Activated T-helper 9 cell treated with anti-CD3 and anti-CD28 coated beads, Interleukin-2, amount 50 U/mL, for 16 hours (primary cell): ENCODE data around the gene UCN.
"Not testable (repeated sequence)": the region's sequence is repeated elsewhere in the genome, so short reads cannot be mapped to it uniquely, and the experiment has no call there.

ENCODE experiments used
- DNase-seq: peaks from one replicate; pipeline ENCODE4 v3.0.0-alpha.2; 2020; ENCODE audit warnings: low read depth

UCN gene

DNA sequence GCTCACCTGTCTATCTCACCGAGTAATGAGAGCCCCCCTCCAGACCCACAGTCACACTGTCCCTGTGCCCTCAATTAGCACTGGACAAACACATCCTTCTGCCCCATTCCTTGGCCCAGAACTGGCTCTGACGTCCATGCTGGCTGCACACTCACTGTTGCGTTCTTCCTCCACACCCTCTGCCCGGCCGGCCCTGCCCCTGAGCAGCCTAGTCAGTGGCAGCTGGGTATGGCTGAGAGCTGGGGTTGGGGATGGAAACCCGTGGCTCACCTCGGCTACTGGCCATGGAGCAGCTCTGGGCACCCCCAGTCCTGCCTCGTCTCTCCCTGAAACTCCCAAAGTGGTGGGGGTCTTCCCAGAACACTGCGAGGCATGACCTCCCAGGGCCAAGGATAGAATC lies 6.5 kb upstream of the UCN start:
- DNase-seq: no peak

DNA sequence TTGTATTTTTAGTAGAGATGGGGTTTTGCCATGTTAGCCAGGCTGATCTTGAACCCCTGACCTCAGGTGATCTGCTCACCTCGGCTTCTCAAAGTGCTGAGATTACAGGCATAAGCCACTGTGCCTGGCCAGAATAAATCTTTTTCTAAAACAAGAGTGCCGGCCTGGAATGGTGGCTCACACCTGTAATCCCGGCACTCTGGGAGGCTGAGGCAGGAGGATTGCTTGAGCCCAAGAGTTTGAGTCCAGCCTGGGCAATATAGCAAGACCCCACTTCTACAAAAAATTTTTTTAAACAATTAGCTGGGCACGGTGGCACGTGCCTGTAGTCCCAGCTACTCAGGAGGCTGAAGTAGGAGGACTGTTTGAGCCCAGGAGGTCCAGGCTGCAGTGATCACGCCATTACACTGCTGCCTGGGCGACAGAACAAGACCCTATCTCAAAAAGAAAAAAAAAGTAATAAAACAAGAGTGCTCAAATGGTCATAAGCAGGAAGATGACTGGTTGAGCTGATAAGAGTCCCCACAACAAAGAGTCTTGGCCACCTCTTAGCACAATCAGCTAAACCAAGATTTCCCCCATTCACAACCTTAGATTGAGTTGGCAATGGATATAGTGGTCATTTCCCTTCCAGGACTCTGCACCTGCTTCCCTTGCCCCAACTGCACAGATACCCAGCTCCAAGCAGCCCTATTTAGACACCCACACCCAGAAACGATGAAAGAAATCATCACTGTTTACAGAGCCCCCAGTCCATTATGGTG lies 5.8 kb upstream of the UCN start:
- DNase-seq: no peak

DNA sequence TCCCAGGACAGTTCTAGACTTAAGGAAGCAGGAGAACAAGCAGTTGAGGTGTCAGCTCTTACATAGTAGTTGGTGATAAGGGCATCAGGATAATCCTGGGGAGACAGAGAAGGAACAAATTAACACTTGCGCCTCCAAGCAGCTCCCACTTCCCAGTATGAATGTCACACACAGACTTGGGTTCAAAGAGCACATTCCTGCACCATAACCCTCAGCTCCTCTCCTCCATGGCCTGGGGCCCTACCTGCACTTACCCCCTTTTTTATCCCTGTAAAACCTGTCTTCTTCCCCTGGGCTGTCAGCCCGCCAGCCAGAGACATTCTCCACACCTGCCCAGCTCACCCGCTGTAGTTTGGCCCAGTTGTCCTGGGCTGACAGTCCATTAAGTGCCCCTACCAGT lies 3.9 kb upstream of the UCN start:
- DNase-seq: no peak

DNA sequence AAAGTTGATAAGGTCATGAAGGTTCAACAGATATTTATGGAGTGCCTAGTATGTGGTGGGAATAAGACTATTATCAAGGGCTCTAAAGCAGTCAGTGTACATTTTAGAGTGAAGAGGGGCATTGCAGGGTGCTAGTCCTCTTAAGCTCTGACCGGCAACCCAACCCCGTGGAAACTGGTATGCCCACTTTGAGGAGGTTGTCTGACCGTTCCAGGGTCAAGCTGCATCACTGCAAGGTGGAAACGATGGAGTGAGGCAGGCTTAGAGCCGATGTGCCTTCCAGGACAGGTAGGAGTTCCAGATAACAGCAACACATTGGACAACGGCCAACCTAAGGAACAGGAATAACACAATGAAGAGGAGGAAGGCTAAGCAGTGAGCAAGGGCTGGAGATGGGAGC lies 1.4 kb upstream of the UCN start:
- DNase-seq: no peak

DNA sequence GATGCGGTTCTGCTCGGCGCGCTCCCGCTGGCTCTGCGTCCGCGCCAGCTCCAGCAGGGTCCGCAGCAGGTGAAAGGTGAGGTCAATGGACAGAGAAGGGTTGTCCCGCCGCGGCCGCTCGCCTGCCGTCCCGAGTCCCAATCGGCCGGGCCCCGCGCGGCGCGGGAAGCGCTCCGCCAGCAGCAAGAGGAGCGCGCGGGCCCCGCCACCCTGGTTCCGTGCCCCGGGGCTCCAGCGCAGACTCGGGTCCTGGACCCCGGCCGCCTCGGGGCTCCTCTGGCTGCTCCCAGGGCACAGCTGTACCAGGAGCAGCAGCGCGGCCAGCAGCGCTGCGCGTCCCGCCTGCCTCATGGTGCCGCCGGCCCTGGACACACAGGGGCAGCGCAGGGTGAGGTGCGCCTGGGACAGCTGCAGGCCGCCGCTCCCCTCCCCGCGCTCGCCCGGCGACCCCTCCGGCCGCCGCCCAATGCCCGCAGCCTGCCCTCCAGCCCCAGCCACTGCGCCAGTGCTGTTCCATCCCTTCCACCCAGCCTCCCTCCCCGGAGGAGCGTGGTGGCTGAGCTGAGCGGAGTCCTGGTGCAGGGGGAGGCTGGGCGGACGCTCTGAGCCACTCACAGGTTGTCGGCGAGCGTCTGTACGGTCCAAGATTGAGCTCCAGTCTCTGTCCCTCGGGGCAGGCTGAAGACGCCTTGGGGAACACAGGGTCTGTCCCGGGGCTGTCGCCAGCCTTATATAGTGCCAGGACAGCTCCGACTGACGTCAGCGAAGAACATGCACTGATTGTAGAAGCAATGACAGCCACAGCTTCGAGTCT lies 493 bp downstream of the UCN start:
- DNase-seq: no peak

DNA sequence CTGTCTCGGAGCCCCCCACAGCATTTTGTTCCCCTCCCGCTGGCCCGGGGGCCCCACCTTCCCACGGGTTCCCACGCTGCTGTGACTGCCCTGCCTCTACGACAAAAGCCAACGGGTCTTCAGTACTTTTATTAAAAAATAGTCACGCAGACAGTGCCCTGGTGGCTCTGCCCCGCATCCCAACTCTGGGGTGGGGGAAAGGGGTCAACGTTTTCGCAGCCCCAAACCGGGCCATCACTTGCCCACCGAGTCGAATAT lies 1.0 kb downstream of the UCN start:
- no peak for DNase-seq

DNA sequence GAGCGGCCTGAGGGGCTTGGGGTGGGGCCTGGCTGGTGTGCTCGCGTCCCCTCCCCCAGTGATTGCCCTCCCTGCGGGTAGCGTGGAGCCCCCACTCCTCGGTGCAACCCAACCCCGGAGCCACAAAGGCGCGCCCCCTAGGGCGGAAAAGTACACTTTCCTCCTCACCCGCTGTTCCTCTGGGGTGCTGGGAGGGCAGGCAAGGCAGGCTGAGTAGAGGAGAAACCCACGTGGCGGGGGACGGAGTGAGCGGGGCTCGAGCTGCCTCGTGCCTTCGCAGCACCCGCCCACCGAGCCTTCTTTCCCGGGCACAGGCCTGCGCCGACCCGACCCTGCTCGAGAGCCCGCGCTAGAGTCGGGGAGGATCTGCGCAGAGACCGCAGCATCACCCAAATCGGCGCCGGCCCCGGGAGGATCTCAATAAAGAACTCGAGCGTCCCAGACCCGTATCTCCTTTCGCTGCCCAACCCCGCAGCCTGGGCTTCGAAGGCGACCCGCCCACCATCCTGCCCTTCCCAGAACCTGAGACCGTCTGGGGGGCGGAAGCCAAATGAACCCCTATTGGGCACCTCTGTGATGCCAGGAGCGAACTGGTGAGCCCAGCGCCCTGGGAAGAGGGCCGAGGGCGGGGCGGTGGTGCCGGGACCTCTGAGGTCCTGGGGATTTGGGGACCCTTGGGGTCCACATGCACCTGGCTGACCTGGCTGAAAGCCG lies 1.5 kb downstream of the UCN start:
- DNase-seq: no peak

DNA sequence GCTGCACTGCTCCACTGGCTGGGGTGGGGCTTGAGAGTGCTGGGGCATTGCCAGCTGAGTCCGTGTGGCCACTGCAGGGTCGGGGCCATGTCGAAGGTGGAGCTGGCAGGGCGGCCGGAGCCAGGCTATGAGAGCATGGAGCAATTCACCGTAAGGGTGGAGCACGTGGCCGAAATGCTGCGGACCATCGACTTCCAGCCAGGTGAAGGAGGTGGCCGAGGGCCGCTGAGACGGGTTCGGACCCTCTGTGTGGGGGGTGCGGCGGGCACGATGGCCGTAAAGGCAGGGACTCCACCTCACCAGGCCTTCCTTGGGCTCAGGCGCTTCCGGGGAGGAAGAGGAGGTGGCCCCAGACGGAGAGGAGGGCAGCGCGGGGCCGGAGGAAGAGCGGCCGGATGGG lies 2.1 kb downstream of the UCN start:
- no peak for DNase-seq

DNA sequence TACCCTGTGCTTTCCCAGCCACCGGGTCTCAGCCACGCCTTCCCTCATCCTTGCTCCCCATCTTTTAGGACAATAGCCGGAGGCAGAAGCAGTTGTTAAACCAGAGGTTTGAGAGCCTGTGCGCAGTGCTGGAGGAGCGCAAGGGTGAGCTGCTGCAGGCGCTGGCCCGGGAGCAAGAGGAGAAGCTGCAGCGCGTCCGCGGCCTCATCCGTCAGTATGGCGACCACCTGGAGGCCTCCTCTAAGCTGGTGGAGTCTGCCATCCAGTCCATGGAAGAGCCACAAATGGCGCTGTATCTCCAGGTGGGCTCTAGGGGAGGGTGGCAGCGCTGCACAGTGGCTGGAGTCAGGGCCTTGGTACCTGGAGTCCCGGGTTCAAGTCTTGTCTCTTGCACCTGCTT lies 2.7 kb downstream of the UCN start:
- no peak for DNase-seq

DNA sequence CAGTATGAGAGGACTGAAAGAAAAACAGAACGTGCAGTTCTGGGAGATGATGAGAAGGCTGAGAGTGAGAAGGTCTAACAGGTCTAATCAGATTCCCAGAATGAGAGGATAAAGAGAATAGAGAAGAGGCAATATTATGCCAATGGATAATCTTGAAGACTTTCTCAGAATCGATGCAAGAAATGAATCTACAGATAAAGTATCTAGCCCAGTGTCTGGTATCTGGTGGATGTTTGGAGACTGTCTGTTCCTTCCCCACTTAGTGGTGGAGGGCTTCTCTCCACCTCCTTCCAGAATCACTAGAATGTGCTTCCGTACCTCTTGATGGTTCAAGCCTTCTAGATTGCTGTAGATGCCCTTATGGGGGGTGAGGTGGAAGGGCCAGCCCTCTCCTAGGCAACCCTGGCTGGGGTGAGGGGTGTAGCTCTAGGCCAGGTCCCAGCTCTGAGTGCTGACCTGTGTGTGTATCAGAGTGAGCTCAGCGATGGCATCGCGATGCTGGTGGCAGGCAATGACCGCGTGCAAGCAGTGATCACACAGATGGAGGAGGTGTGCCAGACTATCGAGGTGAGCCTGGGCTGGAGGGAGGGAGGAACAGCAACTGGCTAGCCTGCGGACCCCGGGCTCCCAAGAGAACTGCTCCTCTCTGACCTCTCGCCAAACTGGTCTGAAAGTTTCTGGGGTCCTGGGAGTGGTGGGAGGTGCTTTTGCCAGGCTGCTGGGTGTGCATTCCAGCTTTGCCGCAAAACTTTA lies 3.6 kb downstream of the UCN start:
- DNase-seq: no peak

DNA sequence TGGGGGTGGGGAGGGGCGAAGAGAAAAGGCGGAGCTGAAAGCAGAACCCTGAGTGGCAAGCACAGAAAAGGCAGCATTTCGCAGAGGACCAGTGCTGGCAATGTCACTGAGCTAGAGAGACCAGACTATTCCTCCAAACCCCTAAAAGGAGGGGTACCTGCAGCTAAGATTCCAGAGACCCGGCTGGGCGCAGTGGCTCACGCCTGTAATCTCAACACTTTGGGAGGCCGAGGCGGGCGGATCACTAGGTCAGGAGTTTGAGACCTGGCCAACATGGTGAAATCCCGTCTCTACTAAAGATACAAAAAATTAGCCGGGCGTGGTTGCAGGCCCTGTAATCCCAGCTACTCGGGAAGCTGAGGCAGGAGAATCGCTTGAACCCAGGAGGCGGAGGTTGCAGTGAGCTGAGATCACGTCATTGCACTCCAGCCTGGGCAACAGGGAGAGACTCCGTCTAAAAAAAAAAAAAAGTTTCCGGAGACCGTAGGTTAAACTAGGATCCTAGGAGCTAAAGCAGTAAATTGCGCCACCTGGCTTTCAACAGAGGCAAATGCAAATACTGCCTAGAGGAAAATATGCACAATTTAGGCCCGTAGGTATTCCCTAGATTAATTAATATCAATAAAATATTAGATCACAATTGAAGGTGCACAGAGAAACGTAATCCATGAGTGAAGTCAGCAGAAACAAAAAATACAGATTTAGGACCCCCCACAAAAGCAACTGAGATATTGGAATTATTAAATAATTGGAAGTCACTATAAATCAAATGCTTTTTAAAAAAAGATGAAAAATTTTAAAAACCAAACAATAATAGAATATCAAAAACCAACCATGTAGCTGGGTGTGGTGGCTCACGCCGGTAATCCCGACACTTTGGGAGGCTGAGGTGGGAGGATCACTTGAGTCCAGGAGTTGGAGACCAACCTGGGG lies 4.9 kb downstream of the UCN start:
- no peak for DNase-seq

DNA sequence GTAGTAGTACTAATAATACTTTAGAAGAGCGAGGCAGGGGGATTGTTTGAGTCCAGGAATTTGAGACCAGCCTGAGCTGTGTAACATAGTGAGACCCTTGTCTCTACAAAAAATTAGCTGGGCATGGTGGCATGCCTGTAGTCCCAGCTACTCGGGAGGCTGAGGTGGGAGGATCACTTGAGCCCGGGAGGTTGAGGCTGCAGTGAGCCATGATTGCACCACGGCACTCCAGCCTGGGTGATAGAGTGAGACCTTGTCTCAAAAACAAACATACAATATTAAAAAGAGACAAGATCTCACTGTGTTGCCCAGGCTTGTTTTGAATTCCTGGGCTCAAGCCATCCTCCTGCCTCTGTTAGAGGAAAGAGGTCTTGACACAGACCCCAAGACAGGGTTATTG lies 7.6 kb downstream of the UCN start:
- not testable (repeated sequence) for DNase-seq

DNA sequence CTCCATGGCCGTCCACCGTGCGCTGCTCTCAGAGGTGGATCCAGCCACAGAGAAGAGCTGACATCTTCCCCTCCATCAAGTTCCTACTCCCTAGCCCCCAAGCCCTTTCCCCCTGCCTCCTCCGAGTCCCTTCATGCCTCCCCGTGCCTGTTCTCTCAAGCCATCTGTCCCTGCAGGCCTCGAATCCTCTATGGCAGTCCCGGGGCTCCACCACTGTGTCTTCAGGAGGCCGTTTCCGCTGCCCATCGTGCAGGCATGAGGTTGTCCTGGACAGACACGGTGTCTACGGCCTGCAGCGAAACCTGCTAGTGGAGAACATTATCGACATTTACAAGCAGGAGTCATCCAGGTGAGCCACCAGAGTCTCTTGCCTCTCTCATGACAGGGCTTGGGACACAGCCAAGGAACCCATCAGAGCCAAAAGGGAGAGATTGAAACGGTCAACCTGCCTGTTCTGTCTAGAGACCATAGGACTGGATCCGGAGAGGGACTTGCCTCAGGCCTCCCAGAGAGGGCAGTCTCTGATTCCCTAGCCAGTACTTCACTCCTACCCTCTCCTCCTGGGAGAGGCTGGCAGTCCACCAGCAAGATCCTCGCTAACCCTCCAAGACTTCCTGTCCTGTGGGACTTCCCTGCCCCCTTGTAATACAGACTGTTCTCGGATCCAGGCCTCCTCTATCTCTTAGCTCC lies 9.7 kb downstream of the UCN start:
- DNase-seq: no peak

DNA sequence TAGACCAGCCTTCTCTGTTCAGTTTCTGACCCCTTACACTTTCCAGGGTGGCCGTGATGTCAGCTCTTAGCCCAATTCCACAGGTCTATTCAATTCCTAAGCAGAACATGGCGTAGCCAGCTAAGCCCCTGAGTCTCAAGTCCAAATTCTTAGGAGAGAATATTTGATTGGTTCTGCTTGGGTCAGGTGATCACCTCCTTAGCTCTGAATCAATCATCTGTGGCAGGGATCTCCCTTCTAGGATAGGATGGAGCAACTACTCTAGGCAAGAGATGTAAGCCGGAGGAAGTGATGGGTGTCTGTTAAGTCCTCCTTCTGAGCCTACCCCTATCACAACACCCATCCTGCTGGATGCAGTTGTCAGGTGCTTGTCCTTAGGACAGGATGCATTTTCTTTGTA lies 11.1 kb downstream of the UCN start:
- DNase-seq: no peak

DNA sequence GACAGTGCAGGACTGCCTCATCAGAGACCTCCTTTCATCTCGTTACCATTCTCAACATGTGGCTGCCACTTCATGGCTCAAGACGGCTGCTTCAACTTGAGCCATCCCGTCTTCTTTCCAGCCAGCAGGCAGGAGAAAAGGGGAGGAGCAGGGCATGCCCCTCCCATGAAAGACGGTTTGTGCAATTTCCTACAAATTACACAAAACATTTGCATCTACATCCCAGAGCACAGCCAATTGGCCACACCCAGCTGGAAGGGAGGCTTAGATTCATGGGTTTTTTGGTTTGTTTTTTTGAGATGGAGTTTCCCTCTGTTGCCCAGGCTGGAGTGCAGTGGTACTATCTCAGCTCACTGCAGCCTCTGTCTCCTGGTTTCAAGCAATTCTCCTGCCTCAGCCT lies 11.8 kb downstream of the UCN start:
- no peak for DNase-seq

DNA sequence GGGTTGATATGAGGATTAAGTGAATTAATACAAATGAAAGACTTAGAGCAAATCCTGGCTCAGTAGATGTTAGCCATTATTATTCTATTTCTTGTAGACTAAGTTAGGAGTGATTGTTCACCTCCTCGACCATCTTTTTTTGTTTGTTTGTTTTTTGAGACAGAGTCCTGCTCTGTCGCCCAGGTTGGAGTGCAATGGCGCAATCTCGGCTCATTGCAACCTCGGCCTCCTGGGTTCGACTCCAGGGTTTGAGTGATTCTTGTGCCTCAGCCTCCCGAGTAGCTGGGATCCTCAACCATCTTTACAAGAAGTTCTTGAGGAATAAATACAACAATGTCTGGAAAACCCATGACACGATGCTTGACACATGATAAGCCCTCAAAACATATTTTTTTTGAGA lies 13.3 kb downstream of the UCN start:
- DNase-seq: no peak

DNA sequence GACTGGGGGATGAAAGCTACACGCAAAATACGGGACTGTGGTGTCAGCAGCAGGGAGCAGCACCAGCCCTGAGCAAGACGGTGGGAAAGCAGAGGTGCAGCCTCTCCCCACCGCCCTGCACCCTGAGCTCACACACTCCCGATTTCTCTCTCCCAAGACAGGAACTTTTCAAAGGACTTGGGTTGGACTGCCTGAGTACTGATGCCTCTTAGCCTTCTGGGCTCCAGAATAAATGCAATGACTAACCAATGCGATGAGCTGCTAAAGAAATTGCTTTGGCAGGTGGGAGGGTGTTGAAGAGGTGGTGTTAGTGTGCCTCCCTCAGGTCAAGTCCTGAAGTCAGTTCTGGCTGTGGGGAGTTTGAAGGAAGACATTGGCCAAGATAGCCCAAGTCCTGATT lies 16.4 kb downstream of the UCN start:
- DNase-seq: no peak

DNA sequence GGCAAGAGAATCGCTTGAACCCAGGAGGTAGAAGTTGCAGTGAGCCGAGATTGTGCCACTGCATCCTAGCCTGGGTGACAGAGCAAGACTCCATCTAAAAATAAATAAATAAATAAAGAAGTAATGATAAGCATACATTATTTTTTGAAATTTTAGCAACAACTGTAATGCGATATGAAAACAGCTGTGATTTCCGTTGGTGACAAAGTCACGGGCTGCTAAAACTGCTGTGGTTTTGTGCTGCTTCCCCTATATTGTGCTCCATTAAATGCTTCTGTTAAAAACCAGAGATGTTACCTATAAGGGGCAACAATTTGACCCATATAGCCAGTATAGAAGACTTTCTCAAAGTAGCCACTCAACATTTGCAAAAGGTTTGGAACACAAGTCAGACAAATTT lies 17.7 kb downstream of the UCN start:
- no peak for DNase-seq

DNA sequence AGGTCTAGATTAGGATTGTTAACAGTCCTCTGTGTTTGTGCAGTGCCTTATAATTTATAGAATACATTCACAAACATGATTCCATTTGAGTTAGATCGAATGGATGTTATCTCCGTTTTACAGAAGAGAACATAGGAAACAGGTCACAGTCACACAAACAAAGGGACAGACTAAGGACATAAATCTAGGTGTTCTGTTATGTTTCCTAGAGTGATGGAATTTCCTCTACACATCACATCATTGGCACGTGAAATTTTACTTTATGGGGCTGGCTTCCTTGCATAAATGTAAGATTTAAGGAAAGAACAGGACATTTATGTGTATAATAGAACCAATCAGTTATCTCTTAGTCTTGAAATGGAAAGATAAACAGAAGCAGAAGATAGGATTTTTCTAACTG lies 19.6 kb downstream of the UCN start:
- no peak for DNase-seq

DNA sequence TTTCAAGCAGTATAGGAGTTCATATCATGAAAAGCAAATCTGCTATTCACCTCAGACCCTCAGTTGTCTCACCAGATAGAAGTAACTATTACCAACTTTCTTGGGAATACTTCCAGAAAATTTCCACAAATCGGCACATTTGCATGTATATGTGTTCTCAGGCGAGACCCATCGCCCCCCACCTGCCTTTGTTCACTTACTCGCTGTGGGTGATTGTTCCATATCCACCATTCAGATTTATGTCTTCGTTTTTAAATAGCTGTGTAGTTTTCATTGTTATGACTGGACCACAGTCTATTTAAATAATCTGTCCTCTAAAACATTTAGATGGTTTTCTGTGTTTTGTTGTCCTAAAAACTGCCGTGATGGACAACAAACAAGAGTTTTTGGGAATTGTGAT lies 22.8 kb downstream of the UCN start:
- no peak for DNase-seq

DNA sequence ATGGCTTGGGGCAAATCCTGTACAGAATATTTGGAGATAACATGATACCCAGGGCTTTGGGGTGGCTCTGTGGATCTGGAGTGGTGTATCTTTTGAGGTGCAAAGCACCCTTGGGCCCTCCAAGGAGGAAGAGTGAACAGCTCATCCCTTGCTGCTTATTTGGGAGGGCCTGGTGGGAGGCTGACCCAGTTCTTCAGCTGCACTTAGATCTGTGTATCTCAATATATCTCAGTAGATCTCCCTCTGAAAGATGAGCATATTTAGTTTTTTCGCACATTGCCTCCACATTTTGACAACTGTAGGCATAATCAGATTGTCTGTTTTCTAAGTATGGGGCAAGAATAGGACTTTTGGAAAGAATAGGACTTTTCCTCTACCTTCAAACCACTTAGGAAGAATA lies 23.2 kb downstream of the UCN start:
- DNase-seq: no peak
